Endodermal cell (in vitro differentiated cells): Measurements from ENCODE around the gene SLC5A5. TPM values are rescaled to one million over a fixed set of nuclear protein-coding genes. Genes with fewer than 3 reads are reported as not detected.

ENCODE experiments used
- DNase-seq: peaks from one replicate; pipeline ENCODE4 v3.0.0-alpha.2; 2017
- H3K27ac ChIP-seq: 2 replicates; pipeline ENCODE4 v1.5.1; 2013; ENCODE audit warnings: mild to moderate bottlenecking, low read depth, low read length, moderate library complexity
- H3K27me3 ChIP-seq: 2 replicates; pipeline ENCODE4 v1.6.1; 2013; ENCODE audit warnings: mild to moderate bottlenecking, low read length, moderate library complexity; ENCODE audit not compliant: insufficient read depth, control insufficient read depth, poor library complexity, severe bottlenecking
- H3K36me3 ChIP-seq: 2 replicates; pipeline ENCODE4 v1.7.0; 2013; ENCODE audit warnings: mild to moderate bottlenecking, low read length, moderate library complexity; ENCODE audit not compliant: control insufficient read depth, insufficient read depth
- H3K4me1 ChIP-seq: one replicate; pipeline ENCODE4 v1.7.0; 2013; ENCODE audit warnings: low read length; ENCODE audit not compliant: control insufficient read depth, insufficient read depth
- H3K4me3 ChIP-seq: 2 replicates; pipeline ENCODE4 v1.5.1; 2013; ENCODE audit warnings: mild to moderate bottlenecking, low read length, moderate library complexity
- H3K9ac ChIP-seq: 2 replicates; pipeline ENCODE4 v1.6.1; 2013; ENCODE audit warnings: mild to moderate bottlenecking, low read length, moderate library complexity; ENCODE audit not compliant: poor library complexity, severe bottlenecking; ENCODE audit errors: extremely low read depth
- H3K9me3 ChIP-seq: 2 replicates; pipeline ENCODE4 v1.6.1; 2013; ENCODE audit warnings: mild to moderate bottlenecking, low read length, moderate library complexity; ENCODE audit not compliant: control insufficient read depth
- H3K27ac Mint-ChIP-seq: 2 replicates; pipeline ENCODE4 v1.8.0; 2020; ENCODE audit warnings: mixed read lengths
- H3K27me3 Mint-ChIP-seq: 2 replicates; pipeline ENCODE4 v1.8.0; 2021; ENCODE audit warnings: mild to moderate bottlenecking, mixed read lengths; ENCODE audit not compliant: insufficient read depth
- H3K36me3 Mint-ChIP-seq: 2 replicates; pipeline ENCODE4 v1.8.0; 2020; ENCODE audit warnings: low read depth, mixed read lengths
- H3K4me1 Mint-ChIP-seq: 2 replicates; pipeline ENCODE4 v1.8.0; 2020; ENCODE audit warnings: mixed read lengths
- H3K4me3 Mint-ChIP-seq: 2 replicates; pipeline ENCODE4 v1.8.0; 2020; ENCODE audit warnings: mild to moderate bottlenecking, moderate library complexity, mixed read lengths
- H3K9me3 Mint-ChIP-seq: 2 replicates; pipeline ENCODE4 v1.8.0; 2020; ENCODE audit warnings: mild to moderate bottlenecking, mixed read lengths
- WGBS, 2 experiments: methylation state at CpG; one replicate each; pipeline versions ENCODE4 v1.1.5 to v1.1.7; 2013; ENCODE audit warnings: missing lambda C conversion rate in 2 of 2, mixed read lengths in 1 of 2; ENCODE audit not compliant: insufficient coverage in 1 of 2, insufficient read length in 1 of 2; 5-methylcytosine and 5-hydroxymethylcytosine counted together
- total RNA-seq, 2 donors: library from RNA; stranded (reverse); fragmentation: NEBNext Ultra II Directional in 1 of 2; extraction: Animal tissue kit (Norgen Biotek cat#: 25700) in 1 of 2; gene quantifications; 2 replicates in 1 of 2; 3 replicates in 1 of 2; pipeline ENCODE4 v1.2.1, GENCODE V29; 2021
- TF ChIP-seq, protein P1 (sequence below): fragments of 200-600 bp; sonication (generic); conservative IDR thresholded peaks from 2 replicates; pipeline ENCODE4 v1.5.0; 2021; ENCODE audit warnings: antibody characterized with exemption, mild to moderate bottlenecking

Gene SLC5A5
- total RNA-seq, 2 donors from 2014 or later = 0.15 TPM; not detected in 1

DNA sequence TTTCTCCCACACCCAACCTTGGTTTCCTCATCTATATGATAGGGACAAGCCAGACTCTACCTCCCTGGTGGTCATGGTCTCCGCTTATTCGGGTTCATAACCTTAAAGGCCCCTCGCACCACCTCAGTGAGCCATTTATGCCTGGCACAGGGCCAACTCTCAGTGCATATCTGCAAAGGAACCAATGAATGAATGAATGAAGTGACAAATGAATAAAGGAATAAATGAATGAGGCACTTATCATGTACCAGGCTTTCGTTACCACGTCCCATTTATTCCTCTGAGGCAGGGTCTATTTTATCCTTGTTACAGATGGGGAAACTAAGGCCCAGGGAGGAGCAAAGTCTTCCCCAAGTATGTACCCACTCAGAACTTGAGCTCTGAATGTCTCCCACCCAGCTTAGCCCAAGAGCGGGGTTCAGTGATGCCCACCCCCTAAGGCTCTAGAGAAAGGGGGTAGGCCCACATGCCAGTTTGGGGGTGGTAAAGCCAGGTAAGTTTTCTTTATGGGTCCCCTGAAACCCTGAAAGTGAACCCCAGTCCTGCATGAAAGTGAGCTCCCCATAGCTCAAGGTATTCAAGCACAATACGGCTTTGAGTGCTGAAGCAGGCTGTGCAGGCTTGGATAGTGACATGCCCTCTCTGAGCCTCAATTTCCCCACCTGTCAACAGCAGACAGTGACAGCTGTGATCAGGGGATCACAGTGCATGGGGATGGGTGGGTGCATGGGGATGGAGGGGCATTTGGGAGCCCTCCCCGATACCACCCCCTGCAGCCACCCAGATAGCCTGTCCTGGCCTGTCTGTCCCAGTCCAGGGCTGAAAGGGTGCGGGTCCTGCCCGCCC lies 490 bp upstream of the SLC5A5 start:
- no peaks in the 10 kb centered on the region for H3K4me1 ChIP-seq
- Mint-ChIP-seq H3K36me3 (no peaks in the 10 kb centered on the region), H3K4me1 (no peaks in the 10 kb centered on the region), H3K4me3 (no peak overlapping the region), H3K9me3 (no peaks in the 10 kb centered on the region), H3K27ac (no peak overlapping the region), H3K27me3 (peaks cover 44% of the 10 kb centered on the region)
- H3K4me3 ChIP-seq = no peak overlapping the region
- DNase-seq = no peak
- peaks cover 7% of the 10 kb centered on the region for H3K27me3 ChIP-seq
- H3K9me3 ChIP-seq = no peaks in the 10 kb centered on the region
- no peaks in the 10 kb centered on the region for H3K36me3 ChIP-seq
- TF ChIP-seq, protein P1, sequence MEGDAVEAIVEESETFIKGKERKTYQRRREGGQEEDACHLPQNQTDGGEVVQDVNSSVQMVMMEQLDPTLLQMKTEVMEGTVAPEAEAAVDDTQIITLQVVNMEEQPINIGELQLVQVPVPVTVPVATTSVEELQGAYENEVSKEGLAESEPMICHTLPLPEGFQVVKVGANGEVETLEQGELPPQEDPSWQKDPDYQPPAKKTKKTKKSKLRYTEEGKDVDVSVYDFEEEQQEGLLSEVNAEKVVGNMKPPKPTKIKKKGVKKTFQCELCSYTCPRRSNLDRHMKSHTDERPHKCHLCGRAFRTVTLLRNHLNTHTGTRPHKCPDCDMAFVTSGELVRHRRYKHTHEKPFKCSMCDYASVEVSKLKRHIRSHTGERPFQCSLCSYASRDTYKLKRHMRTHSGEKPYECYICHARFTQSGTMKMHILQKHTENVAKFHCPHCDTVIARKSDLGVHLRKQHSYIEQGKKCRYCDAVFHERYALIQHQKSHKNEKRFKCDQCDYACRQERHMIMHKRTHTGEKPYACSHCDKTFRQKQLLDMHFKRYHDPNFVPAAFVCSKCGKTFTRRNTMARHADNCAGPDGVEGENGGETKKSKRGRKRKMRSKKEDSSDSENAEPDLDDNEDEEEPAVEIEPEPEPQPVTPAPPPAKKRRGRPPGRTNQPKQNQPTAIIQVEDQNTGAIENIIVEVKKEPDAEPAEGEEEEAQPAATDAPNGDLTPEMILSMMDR = no peak
- H3K27ac ChIP-seq = no peak overlapping the region
- WGBS, 2 experiments = 82 to 97% methylated on average over 6 to 10 of the region's 10 CpGs
- no peak overlapping the region for H3K9ac ChIP-seq

DNA sequence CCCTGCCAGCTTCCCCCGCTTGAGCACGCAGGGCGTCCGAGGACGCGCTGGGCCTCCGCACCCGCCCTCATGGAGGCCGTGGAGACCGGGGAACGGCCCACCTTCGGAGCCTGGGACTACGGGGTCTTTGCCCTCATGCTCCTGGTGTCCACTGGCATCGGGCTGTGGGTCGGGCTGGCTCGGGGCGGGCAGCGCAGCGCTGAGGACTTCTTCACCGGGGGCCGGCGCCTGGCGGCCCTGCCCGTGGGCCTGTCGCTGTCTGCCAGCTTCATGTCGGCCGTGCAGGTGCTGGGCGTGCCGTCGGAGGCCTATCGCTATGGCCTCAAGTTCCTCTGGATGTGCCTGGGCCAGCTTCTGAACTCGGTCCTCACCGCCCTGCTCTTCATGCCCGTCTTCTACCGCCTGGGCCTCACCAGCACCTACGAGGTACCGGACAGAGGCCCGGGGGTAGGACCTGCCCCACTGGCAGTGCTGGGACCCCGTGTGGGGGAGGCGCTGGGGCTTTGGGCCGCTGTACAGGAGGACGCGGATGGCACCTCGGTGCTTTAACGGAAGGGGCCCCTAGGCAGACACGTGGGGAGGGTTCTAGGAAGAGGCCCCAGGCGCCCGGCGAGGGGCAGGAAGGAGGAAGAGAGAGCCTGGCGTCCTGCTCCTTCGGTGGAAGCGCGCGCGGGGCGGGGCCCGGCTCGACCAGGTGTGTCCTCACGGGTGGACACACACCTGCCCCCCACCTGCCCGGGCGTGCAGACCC lies 681 bp downstream of the SLC5A5 start:
- H3K9me3 ChIP-seq = no peaks in the 10 kb centered on the region
- H3K27me3 ChIP-seq = peaks cover 7% of the 10 kb centered on the region
- H3K4me3 ChIP-seq = no peak overlapping the region
- H3K9ac ChIP-seq = no peak overlapping the region
- WGBS, 2 experiments = 90 to 94% methylated on average over 29 to 61 of the region's 61 CpGs
- no peaks in the 10 kb centered on the region for H3K36me3 Mint-ChIP-seq
- H3K36me3 ChIP-seq = no peaks in the 10 kb centered on the region
- TF ChIP-seq, protein P1 = no peak
- H3K27me3 Mint-ChIP-seq = peaks cover 44% of the 10 kb centered on the region
- H3K27ac Mint-ChIP-seq = no peak overlapping the region
- H3K4me1 Mint-ChIP-seq = no peaks in the 10 kb centered on the region
- no peak overlapping the region for H3K4me3 Mint-ChIP-seq
- no peaks in the 10 kb centered on the region for H3K9me3 Mint-ChIP-seq
- no peaks in the 10 kb centered on the region for H3K4me1 ChIP-seq
- peak; percentile 62 for DNase-seq
- H3K27ac ChIP-seq = no peak overlapping the region

DNA sequence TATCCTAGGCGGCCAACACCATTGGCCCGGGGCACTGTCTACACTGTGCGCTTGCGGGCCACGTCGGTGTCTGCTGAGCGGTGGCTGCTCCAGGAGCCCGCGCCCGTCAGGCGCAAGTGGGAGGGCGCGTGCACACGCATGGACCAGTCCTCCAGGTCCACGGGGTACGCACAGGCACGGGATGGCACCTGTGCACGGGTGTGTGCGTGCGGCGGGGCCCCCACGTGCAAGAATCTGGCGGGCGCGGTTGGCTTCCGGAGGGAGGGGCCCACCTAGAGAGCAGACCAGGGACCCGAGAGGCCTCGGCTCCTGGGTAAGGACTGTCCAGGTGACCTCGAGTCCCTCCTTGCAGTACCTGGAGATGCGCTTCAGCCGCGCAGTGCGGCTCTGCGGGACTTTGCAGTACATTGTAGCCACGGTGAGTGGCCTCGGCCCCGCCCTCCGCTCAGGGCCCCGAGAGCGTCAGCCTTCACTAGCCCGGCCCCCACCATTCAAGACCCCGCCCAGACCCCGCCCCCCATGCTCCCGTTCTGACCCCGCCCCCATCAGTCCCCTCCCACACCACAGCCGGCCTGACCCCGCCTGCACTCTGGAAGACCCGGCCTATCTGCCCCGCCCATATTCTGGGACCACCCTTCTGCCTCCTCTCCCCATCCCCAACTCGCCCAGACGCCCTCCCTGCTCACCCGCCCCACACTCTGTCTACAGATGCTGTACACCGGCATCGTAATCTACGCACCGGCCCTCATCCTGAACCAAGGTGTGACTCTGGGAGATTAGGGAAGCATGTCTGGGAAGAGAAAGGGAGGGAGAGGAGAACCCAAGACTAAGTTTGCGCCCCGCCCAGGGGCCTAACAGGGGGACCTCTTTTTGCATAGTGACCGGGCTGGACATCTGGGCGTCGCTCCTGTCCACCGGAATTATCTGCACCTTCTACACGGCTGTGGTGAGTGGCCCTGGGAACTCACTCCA lies 2.3 kb downstream of the SLC5A5 start:
- Mint-ChIP-seq H3K9me3 (no peaks in the 10 kb centered on the region), H3K36me3 (no peaks in the 10 kb centered on the region), H3K27ac (no peak overlapping the region), H3K4me1 (no peaks in the 10 kb centered on the region), H3K27me3 (peaks cover 40% of the 10 kb centered on the region), H3K4me3 (peak overlapping the region; percentile 52)
- WGBS, 2 experiments = 21 to 43% methylated on average over 21 to 57 of the region's 63 CpGs
- TF ChIP-seq, protein P1 = no peak
- no peak overlapping the region for H3K27ac ChIP-seq
- H3K4me1 ChIP-seq = no peaks in the 10 kb centered on the region
- H3K9me3 ChIP-seq = no peaks in the 10 kb centered on the region
- H3K9ac ChIP-seq = no peak overlapping the region
- no peaks in the 10 kb centered on the region for H3K36me3 ChIP-seq
- H3K27me3 ChIP-seq = peaks cover 7% of the 10 kb centered on the region
- peak overlapping the region; percentile 74 for H3K4me3 ChIP-seq
- peak; percentile 96 for DNase-seq
